CD14-positive monocyte (primary cell): Measurements from ENCODE around the gene EXOC8. TPM values are rescaled to one million over a fixed set of nuclear protein-coding genes. Genes with fewer than 3 reads are reported as not detected.

Experiments
- DNase-seq, 3 donors: peaks; one replicate each; pipeline ENCODE4 v3.0.0-alpha.2; 2011 to 2022
- H2AFZ ChIP-seq: 2 replicates; pipeline ENCODE4 v1.6.0; 2012; ENCODE audit warnings: mild to moderate bottlenecking, low read depth, low read length, inconsistent platforms; ENCODE audit not compliant: insufficient read depth, poor library complexity, severe bottlenecking
- H3K27ac ChIP-seq, 2 donors: 1 replicate in 1 of 2; 2 replicates in 1 of 2; pipeline ENCODE4 v1.5.1; 2012 to 2013; ENCODE audit warnings: low read length in 2 of 2, control low read depth in 1 of 2, inconsistent platforms in 1 of 2, low read depth in 1 of 2, mild to moderate bottlenecking in 1 of 2
- H3K27me3 ChIP-seq, 2 donors: one replicate each; pipeline versions ENCODE4 v1.6.0 to v1.6.1; 2011 to 2013; ENCODE audit warnings: low read length in 2 of 2; ENCODE audit not compliant: control insufficient read depth in 2 of 2, insufficient read depth in 2 of 2
- H3K36me3 ChIP-seq, 2 donors: replicated peaks in 1 of 2; 1 replicate in 1 of 2; 2 replicates in 1 of 2; pipeline versions ENCODE4 v1.5.1 to v1.6.1; 2012 to 2013; ENCODE audit warnings: low read length in 2 of 2, control low read depth in 1 of 2, inconsistent platforms in 1 of 2, mild to moderate bottlenecking in 1 of 2; ENCODE audit not compliant: insufficient read depth in 2 of 2, control insufficient read depth in 1 of 2
- H3K4me1 ChIP-seq, 2 donors: 1 replicate in 1 of 2; 2 replicates in 1 of 2; pipeline versions ENCODE4 v1.5.1 to v1.6.1; 2012 to 2013; ENCODE audit warnings: low read length in 2 of 2, control low read depth in 1 of 2, inconsistent platforms in 1 of 2, mild to moderate bottlenecking in 1 of 2, moderate library complexity in 1 of 2; ENCODE audit not compliant: insufficient read depth in 2 of 2, control insufficient read depth in 1 of 2
- H3K4me2 ChIP-seq: replicated peaks from 2 replicates; pipeline ENCODE3; 2012; ENCODE audit warnings: low read length, moderate library complexity, mild to moderate bottlenecking; ENCODE audit not compliant: poor library complexity, severe bottlenecking; ENCODE audit errors: extremely low read depth
- H3K4me3 ChIP-seq, 3 experiments: fragments of 200-600 bp in 1 of 3; sonication (generic) in 1 of 3; replicated peaks in 1 of 3; 1 replicate in 2 of 3; 2 replicates in 1 of 3; pipeline ENCODE4 v1.5.1; 2011 to 2013; ENCODE audit warnings: low read length in 3 of 3, mild to moderate bottlenecking in 3 of 3, control low read depth in 2 of 3, low read depth in 2 of 3, inconsistent platforms in 1 of 3, moderate library complexity in 1 of 3
- H3K79me2 ChIP-seq: 2 replicates; pipeline ENCODE4 v1.6.0; 2012; ENCODE audit warnings: mild to moderate bottlenecking, control low read depth, inconsistent platforms, low read length, moderate library complexity; ENCODE audit not compliant: insufficient read depth
- H3K9ac ChIP-seq: 2 replicates; pipeline ENCODE4 v1.6.0; 2017; ENCODE audit warnings: low read length, mild to moderate bottlenecking; ENCODE audit not compliant: insufficient read depth, poor library complexity, severe bottlenecking
- H3K9me3 ChIP-seq, 2 donors: replicated peaks in 1 of 2; 1 replicate in 1 of 2; 2 replicates in 1 of 2; pipeline versions ENCODE4 v1.5.1 to v1.6.1; 2012 to 2013; ENCODE audit warnings: low read length in 2 of 2, control low read depth in 1 of 2; ENCODE audit not compliant: control insufficient read depth in 1 of 2, insufficient read depth in 1 of 2
- H4K20me1 ChIP-seq: 2 replicates; pipeline ENCODE4 v1.6.0; 2012; ENCODE audit warnings: mild to moderate bottlenecking, low read length, control low read depth, moderate library complexity; ENCODE audit not compliant: insufficient read depth
- H3K27ac Mint-ChIP-seq, 7 donors: one replicate each; pipeline ENCODE4 v1.8.0; 2020; ENCODE audit warnings: mild to moderate bottlenecking in 7 of 7, mixed read lengths in 7 of 7, moderate library complexity in 6 of 7, inconsistent platforms in 2 of 7
- H3K27me3 Mint-ChIP-seq, 3 donors: one replicate each; pipeline ENCODE4 v1.8.0; 2021 to 2022; ENCODE audit warnings: low read depth in 3 of 3, mild to moderate bottlenecking in 3 of 3, mixed read lengths in 3 of 3, moderate library complexity in 3 of 3, inconsistent platforms in 1 of 3
- H3K36me3 Mint-ChIP-seq, 2 donors: one replicate each; pipeline ENCODE4 v1.8.0; 2020; ENCODE audit warnings: mixed read lengths in 2 of 2, inconsistent platforms in 1 of 2, mild to moderate bottlenecking in 1 of 2
- H3K4me1 Mint-ChIP-seq: one replicate; pipeline ENCODE4 v1.8.0; 2020; ENCODE audit warnings: mild to moderate bottlenecking, mixed read lengths
- H3K4me3 Mint-ChIP-seq, 2 donors: one replicate each; pipeline ENCODE4 v1.8.0; 2020; ENCODE audit warnings: mild to moderate bottlenecking in 2 of 2, mixed read lengths in 2 of 2, moderate library complexity in 1 of 2
- H3K9me3 Mint-ChIP-seq, 7 donors: one replicate each; pipeline ENCODE4 v1.8.0; 2020 to 2022; ENCODE audit warnings: mixed read lengths in 7 of 7, mild to moderate bottlenecking in 6 of 7, moderate library complexity in 6 of 7, inconsistent platforms in 2 of 7
- CTCF ChIP-seq: fragments of 200-600 bp; IDR thresholded peaks from one replicate; pipeline ENCODE4 v1.8.0; 2022; ENCODE audit warnings: antibody characterized with exemption, mild to moderate bottlenecking
- WGBS: methylation state at CpG from one replicate; pipeline ENCODE4 v1.1.5; 2013; ENCODE audit warnings: missing lambda C conversion rate; ENCODE audit not compliant: insufficient coverage; 5-methylcytosine and 5-hydroxymethylcytosine counted together
- intact Hi-C, 2 donors: fragments of 100-400 bp; cut with micrococcal nuclease; formaldehyde crosslinking; loops; one replicate each; pipeline versions ENCODE4 v1.15.0 to v1.15.1; 2023
- polyA plus RNA-seq, 3 donors: library from polyadenylated mRNA; depleted of rRNA in 1 of 3; unstranded in 2 of 3; stranded (reverse) in 1 of 3; fragments of 300-500 nt in 2 of 3; fragments of >200 nt in 1 of 3; fragmentation: Illumina TruSeq in 2 of 3; gene quantifications; 1 replicate in 2 of 3; 2 replicates in 1 of 3; pipeline ENCODE4 v1.2.3, GENCODE V29; 2012 to 2021

Gene EXOC8
- polyA plus RNA-seq, 3 donors: 2.8 to 7.8 (median 3.1) TPM

- intact Hi-C loops: no loop called here
- no peaks in the 10 kb centered on the region for H4K20me1 ChIP-seq
- no peak overlapping the region for H3K4me3 Mint-ChIP-seq
- H3K4me3 ChIP-seq: no peak overlapping the region
- H3K27ac Mint-ChIP-seq: no peak overlapping the region
- DNase-seq: no peak
- no peak overlapping the region for H3K4me2 ChIP-seq
- H2AFZ ChIP-seq: no peak overlapping the region
- H3K4me1 Mint-ChIP-seq: peaks cover 4% of the 10 kb centered on the region
- H3K4me1 ChIP-seq: no peaks in the 10 kb centered on the region
- no peak for TF ChIP-seq CTCF
- H3K9me3 ChIP-seq: peaks cover 0 to 7% of the 10 kb centered on the region in 2 donors
- H3K36me3 ChIP-seq: no peaks in the 10 kb centered on the region
- no peaks in the 10 kb centered on the region for H3K27me3 ChIP-seq
- no peak overlapping the region for H3K27ac ChIP-seq
- H3K9ac ChIP-seq: no peak overlapping the region
- no peaks in the 10 kb centered on the region for H3K36me3 Mint-ChIP-seq
- H3K79me2 ChIP-seq: no peaks in the 10 kb centered on the region
- peaks cover 0 to 2% (median 1%) of the 10 kb centered on the region in 3 donors for H3K27me3 Mint-ChIP-seq
- WGBS: 97% methylated on average over 8 of the region's 9 CpGs
- peaks cover 0 to 13% (median 3%) of the 10 kb centered on the region in 7 donors for H3K9me3 Mint-ChIP-seq
Measured at GRCh38 chr1:231319080-231319479, 18.6 kb downstream of the EXOC8 start.

- no peaks in the 10 kb centered on the region for H4K20me1 ChIP-seq
- no peaks in the 10 kb centered on the region for H3K36me3 Mint-ChIP-seq
- peaks cover 0 to 13% (median 3%) of the 10 kb centered on the region in 7 donors for H3K9me3 Mint-ChIP-seq
- H3K9ac ChIP-seq: no peak overlapping the region
- no peaks in the 10 kb centered on the region for H3K27me3 ChIP-seq
- no peak overlapping the region for H3K27ac ChIP-seq
- WGBS: 100% methylated on average over 1 of the region's 4 CpGs
- no peak overlapping the region for H3K27ac Mint-ChIP-seq
- H3K9me3 ChIP-seq: peaks cover 0 to 7% of the 10 kb centered on the region in 2 donors
- intact Hi-C loops: no loop called here
- no peak overlapping the region for H3K4me2 ChIP-seq
- H3K79me2 ChIP-seq: no peaks in the 10 kb centered on the region
- no peak overlapping the region for H3K4me3 Mint-ChIP-seq
- no peak for DNase-seq
- H3K4me3 ChIP-seq: no peak overlapping the region
- peaks cover 4% of the 10 kb centered on the region for H3K4me1 Mint-ChIP-seq
- no peak overlapping the region for H2AFZ ChIP-seq
- TF ChIP-seq CTCF: no peak
- H3K36me3 ChIP-seq: no peaks in the 10 kb centered on the region
- no peaks in the 10 kb centered on the region for H3K4me1 ChIP-seq
- peaks cover 0 to 2% (median 1%) of the 10 kb centered on the region in 3 donors for H3K27me3 Mint-ChIP-seq
Measured at GRCh38 chr1:231318568-231318967, 19.1 kb downstream of the EXOC8 start.
